OCI-LY7 (cell line): Measurements from ENCODE around the gene CARNS1. TPM values are rescaled to one million over a fixed set of nuclear protein-coding genes. Genes with fewer than 3 reads are reported as not detected.

Experiments
- BruUV-seq: library from RNA; stranded (reverse); fragments of 400-500 nt; replicated peaks from 2 replicates; lab custom pipeline; 2021; lab: Mats Ljungman, UMichigan
- CTCF ChIA-PET: fragments of 300-600 bp; sonication (Branson Sonifier 250); formaldehyde crosslinking; loops from one replicate; lab custom pipeline; 2022; ENCODE audit warnings: antibody characterized with exemption; ENCODE audit not compliant: unreplicated experiment; lab: Charles Lee
- POLR2A ChIA-PET: fragments of 300-600 bp; sonication (Branson Sonifier 250); formaldehyde crosslinking; loops from one replicate; lab custom pipeline; 2022; ENCODE audit warnings: antibody characterized with exemption; lab: Charles Lee
- DNase-seq: peaks from one replicate; pipeline ENCODE4 v3.0.0-alpha.2; 2015; ENCODE audit warnings: low spot score
- H2AFZ ChIP-seq: fragments of 200-600 bp; sonication (generic), shearing (Covaris generic); 2 replicates; pipeline ENCODE4 v1.6.1; 2014; ENCODE audit warnings: mild to moderate bottlenecking, antibody characterized with exemption, low read length, moderate library complexity
- H3K27ac ChIP-seq: fragments of 200-600 bp; sonication (generic); 2 replicates; pipeline ENCODE4 v1.5.1; 2014; ENCODE audit warnings: mixed run types, low read depth, mild to moderate bottlenecking, moderate library complexity, low read length, inconsistent platforms; ENCODE audit not compliant: poor library complexity, severe bottlenecking
- H3K36me3 ChIP-seq: fragments of 200-600 bp; sonication (generic); 2 replicates; pipeline ENCODE4 v1.6.1; 2014; ENCODE audit warnings: mild to moderate bottlenecking, antibody characterized with exemption, low read length, moderate library complexity, mixed read lengths; ENCODE audit not compliant: insufficient read depth
- H3K4me1 ChIP-seq: fragments of 200-600 bp; sonication (generic); 2 replicates; pipeline ENCODE4 v1.5.1; 2014; ENCODE audit warnings: mild to moderate bottlenecking, low read length; ENCODE audit not compliant: insufficient read depth, poor library complexity, severe bottlenecking
- H3K4me2 ChIP-seq: fragments of 200-600 bp; sonication (generic); 2 replicates; pipeline ENCODE4 v1.6.1; 2014; ENCODE audit warnings: mild to moderate bottlenecking, low read length
- H3K4me3 ChIP-seq: fragments of 200-600 bp; sonication (generic); 2 replicates; pipeline ENCODE4 v1.5.1; 2014; ENCODE audit warnings: mild to moderate bottlenecking, low read depth, low read length; ENCODE audit not compliant: poor library complexity, severe bottlenecking
- H3K79me2 ChIP-seq: fragments of 200-600 bp; sonication (generic); 2 replicates; pipeline ENCODE4 v1.6.1; 2016; ENCODE audit warnings: low read depth, mild to moderate bottlenecking, low read length, moderate library complexity, mixed read lengths; ENCODE audit not compliant: insufficient read depth
- H3K9me2 ChIP-seq: fragments of 200-600 bp; sonication (generic); 2 replicates; pipeline ENCODE4 v1.6.1; 2016; ENCODE audit warnings: mild to moderate bottlenecking, low read length, mixed read lengths; ENCODE audit not compliant: insufficient read depth
- H3K9me3 ChIP-seq: fragments of 200-600 bp; sonication (generic); 2 replicates; pipeline ENCODE4 v1.6.1; 2014; ENCODE audit warnings: mild to moderate bottlenecking, mixed run types, low read length, mixed read lengths
- H4K20me1 ChIP-seq: fragments of 200-600 bp; sonication (generic); 2 replicates; pipeline ENCODE4 v1.6.1; 2014; ENCODE audit warnings: mild to moderate bottlenecking, antibody characterized with exemption, low read length, moderate library complexity, mixed read lengths; ENCODE audit not compliant: insufficient read depth
- CTCF ChIP-seq: fragments of 200-600 bp; sonication (generic); conservative IDR thresholded peaks from 2 replicates; pipeline ENCODE4 v1.5.1; 2014; ENCODE audit warnings: mild to moderate bottlenecking, antibody characterized with exemption, low read length, moderate library complexity, mixed read lengths
- EZH2phosphoT487 ChIP-seq: fragments of 200-600 bp; sonication (generic); IDR thresholded peaks from 2 replicates; pipeline ENCODE4 v1.6.1; 2018; ENCODE audit warnings: low read depth, borderline replicate concordance, mild to moderate bottlenecking, mixed run types, antibody characterized with exemption, low read length, moderate library complexity, mixed read lengths
- intact Hi-C: fragments of 100-400 bp; cut with micrococcal nuclease; formaldehyde crosslinking; loops from one replicate; pipeline ENCODE4 v1.10.0; 2022; ENCODE audit not compliant: unreplicated experiment
- total RNA-seq, 2 experiments: library from RNA; depleted of rRNA in 1 of 2; stranded (reverse); fragments of >200 nt in 1 of 2; shearing (Covaris generic) in 1 of 2; gene quantifications; 2 replicates each; pipeline ENCODE4 v1.2.3, GENCODE V29; 2014 to 2022

CARNS1 gene
- total RNA-seq, 2 experiments from 2014 or later = 0.06 to 0.21 TPM

GRCh38 chr11:67437809-67438157 lies 22.3 kb downstream of the CARNS1 start:
- intact Hi-C loops = loop anchor here (1.0 to 2.0 kb wide), 4 partner anchors 27 to 69 kb away; partner anchors contain the start of gene TMEM134
- Histone ChIP-seq H3K4me3 (peak overlapping the region; percentile 81), H4K20me1 (peaks cover 12% of the 10 kb centered on the region), H3K4me1 (peaks cover 87% of the 10 kb centered on the region), H3K9me2 (no peaks in the 10 kb centered on the region), H2AFZ (no peak overlapping the region), H3K4me2 (peak overlapping the region; percentile 97), H3K36me3 (peaks cover 53% of the 10 kb centered on the region), H3K9me3 (no peaks in the 10 kb centered on the region), H3K79me2 (peaks cover 29% of the 10 kb centered on the region), H3K27ac (peak overlapping the region; percentile 94)
- DNase-seq = no peak
- CTCF ChIA-PET = interaction anchor here (0.6 to 1.8 kb wide), 4 partner anchors 12 to 85 kb away, joined by 3 to 11 read pairs (median 5); partner anchors contain the start of gene PPP1CA
- POLR2A ChIA-PET = interaction anchor here (0.6 to 3.6 kb wide), 18 partner anchors 8 to 652 kb away, joined by 3 to 38 read pairs (median 6); partner anchors contain the start of genes PPP1CA, RAD9A, RPS6KB2 and TBC1D10C
- BruUV-seq = TSS peak; percentile 25
- TF ChIP-seq EZH2phosphoT487 (no peak), CTCF (no peak)

GRCh38 chr11:67438158-67438902 lies 22.9 kb downstream of the CARNS1 start:
- intact Hi-C loops = no loop called here
- TSS peak; percentile 48 for BruUV-seq
- CTCF ChIA-PET = interaction anchor here (0.9 to 1.8 kb wide), 5 partner anchors 11 to 37 kb away, joined by 3 to 11 read pairs (median 6); partner anchors contain the start of gene PPP1CA

More at GRCh38 chr11:67438158-67438902, 22.9 kb downstream of the CARNS1 start:
- Histone ChIP-seq H3K4me1 (peaks cover 86% of the 10 kb centered on the region), H3K9me2 (no peaks in the 10 kb centered on the region), H2AFZ (no peak overlapping the region), H3K36me3 (peaks cover 48% of the 10 kb centered on the region), H4K20me1 (peaks cover 12% of the 10 kb centered on the region), H3K4me2 (peak overlapping the region; percentile 97), H3K9me3 (no peaks in the 10 kb centered on the region), H3K27ac (peak overlapping the region; percentile 94), H3K4me3 (peak overlapping the region; percentile 81), H3K79me2 (peaks cover 29% of the 10 kb centered on the region)
- POLR2A ChIA-PET = interaction anchor here (0.6 to 3.6 kb wide), 19 partner anchors 7 to 652 kb away, joined by 3 to 38 read pairs (median 5); partner anchors contain the start of genes PPP1CA, RAD9A, RPS6KB2 and TBC1D10C
- TF ChIP-seq CTCF (0 out of 2 replicates have a peak, but pooled peaks have one; percentile 28), EZH2phosphoT487 (no peak)
- peak; percentile 81 for DNase-seq
